Measurements from ENCODE around the gene SNAI3. TPM values are rescaled to one million over a fixed set of nuclear protein-coding genes. Genes with fewer than 3 reads are reported as not detected.

Gene SNAI3
- total and polyA plus RNA-seq, 10 donors, result 4.8 to 7.8 (median 6.4) TPM

- 88 to 91% (median 90%) methylated on average over 44 to 57 of the region's 57 CpGs for WGBS, 5 donors
- Histone ChIP-seq H3K4me3 (no peak overlapping the region), H3K27me3 (replicated peaks in 1 of 7) (no peaks in the 10 kb centered on the region), H3K9me3 (no peaks in the 10 kb centered on the region), H3K4me1 (peaks cover 0 to 5% (median 0%) of the 10 kb centered on the region in 6 donors), H3K36me3 (peaks cover under 1 to 79% (median 72%) of the 10 kb centered on the region in 6 donors), H3K27ac (no peak overlapping the region)
- intact Hi-C loops (cut with DNase I; ENCODE audit: low total_unique reads), result no loop called here
- TF ChIP-seq, protein P1, sequence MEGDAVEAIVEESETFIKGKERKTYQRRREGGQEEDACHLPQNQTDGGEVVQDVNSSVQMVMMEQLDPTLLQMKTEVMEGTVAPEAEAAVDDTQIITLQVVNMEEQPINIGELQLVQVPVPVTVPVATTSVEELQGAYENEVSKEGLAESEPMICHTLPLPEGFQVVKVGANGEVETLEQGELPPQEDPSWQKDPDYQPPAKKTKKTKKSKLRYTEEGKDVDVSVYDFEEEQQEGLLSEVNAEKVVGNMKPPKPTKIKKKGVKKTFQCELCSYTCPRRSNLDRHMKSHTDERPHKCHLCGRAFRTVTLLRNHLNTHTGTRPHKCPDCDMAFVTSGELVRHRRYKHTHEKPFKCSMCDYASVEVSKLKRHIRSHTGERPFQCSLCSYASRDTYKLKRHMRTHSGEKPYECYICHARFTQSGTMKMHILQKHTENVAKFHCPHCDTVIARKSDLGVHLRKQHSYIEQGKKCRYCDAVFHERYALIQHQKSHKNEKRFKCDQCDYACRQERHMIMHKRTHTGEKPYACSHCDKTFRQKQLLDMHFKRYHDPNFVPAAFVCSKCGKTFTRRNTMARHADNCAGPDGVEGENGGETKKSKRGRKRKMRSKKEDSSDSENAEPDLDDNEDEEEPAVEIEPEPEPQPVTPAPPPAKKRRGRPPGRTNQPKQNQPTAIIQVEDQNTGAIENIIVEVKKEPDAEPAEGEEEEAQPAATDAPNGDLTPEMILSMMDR (IDR thresholded peaks at IDR 0.05 in 8 of 11, conservative IDR thresholded peaks at IDR 0.05 in 3 of 11), result no peak
- no peak for TF ChIP-seq POLR2AphosphoS5 (IDR thresholded peaks at IDR 0.05)
- no peak for TF ChIP-seq POLR2A (IDR thresholded peaks at IDR 0.05)
- DNase-seq, result no peak
Measured at GRCh38 chr16:88715312-88716190, 29.2 kb upstream of the SNAI3 start.

DNA sequence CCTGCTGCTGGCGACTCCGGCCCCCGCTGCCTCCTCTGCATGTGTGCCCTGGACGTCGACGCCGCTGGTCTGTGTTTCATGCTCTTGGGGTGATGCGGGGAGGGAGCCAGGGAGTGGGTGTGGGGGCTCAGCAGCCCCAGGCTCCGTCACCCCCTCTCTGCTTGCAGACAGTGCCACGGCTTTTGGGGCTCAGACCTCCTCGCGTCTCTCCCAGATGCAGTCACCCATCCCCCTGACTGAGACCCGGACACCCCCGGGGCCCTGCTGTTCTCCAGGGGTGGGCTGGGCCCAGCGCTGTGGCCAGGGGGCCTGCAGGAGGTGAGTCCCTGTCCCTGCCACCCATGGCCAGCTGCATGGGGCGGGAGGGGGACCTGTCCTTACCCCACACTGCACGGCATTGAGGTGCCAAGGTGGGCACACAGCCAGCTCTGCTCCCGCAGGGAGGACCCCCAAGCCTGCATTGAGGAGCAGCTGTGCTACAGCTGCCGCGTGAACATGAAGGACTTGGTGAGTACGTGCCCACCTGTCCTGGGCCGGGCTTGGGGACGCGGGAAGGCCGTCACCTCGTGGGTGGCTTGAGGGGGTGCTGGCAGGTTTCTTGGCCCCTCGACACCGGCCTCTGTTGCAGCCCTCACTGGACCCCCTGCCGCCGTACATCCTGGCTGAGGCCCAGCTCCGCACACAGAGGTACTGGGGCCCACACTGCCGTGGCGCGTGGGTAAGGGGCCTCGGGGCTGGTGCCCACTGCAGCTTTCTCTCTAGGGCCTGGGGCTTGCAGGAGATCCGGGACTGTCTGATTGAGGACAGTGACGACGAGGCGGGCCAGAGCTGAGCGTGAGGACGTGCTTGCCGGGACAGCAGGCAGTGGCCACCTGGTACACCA is 28.4 kb upstream of the SNAI3 start:
- Histone ChIP-seq H3K27ac (no peak overlapping the region), H3K4me3 (no peak overlapping the region), H3K4me1 (peaks cover 0 to 5% (median 0%) of the 10 kb centered on the region in 6 donors), H3K36me3 (peaks cover 0 to 77% (median 63%) of the 10 kb centered on the region in 6 donors), H3K27me3 (replicated peaks in 1 of 7) (no peaks in the 10 kb centered on the region), H3K9me3 (no peaks in the 10 kb centered on the region)
- intact Hi-C loops (cut with DNase I; ENCODE audit: low total_unique reads), result no loop called here
- 90 to 94% (median 92%) methylated on average over 24 to 42 of the region's 42 CpGs for WGBS, 5 donors
- DNase-seq, result no peak
- peak in 1 of 3 donors; percentile 59 for TF ChIP-seq POLR2AphosphoS5 (IDR thresholded peaks at IDR 0.05)
- TF ChIP-seq, protein P1 (IDR thresholded peaks at IDR 0.05 in 8 of 11, conservative IDR thresholded peaks at IDR 0.05 in 3 of 11), result no peak

DNA sequence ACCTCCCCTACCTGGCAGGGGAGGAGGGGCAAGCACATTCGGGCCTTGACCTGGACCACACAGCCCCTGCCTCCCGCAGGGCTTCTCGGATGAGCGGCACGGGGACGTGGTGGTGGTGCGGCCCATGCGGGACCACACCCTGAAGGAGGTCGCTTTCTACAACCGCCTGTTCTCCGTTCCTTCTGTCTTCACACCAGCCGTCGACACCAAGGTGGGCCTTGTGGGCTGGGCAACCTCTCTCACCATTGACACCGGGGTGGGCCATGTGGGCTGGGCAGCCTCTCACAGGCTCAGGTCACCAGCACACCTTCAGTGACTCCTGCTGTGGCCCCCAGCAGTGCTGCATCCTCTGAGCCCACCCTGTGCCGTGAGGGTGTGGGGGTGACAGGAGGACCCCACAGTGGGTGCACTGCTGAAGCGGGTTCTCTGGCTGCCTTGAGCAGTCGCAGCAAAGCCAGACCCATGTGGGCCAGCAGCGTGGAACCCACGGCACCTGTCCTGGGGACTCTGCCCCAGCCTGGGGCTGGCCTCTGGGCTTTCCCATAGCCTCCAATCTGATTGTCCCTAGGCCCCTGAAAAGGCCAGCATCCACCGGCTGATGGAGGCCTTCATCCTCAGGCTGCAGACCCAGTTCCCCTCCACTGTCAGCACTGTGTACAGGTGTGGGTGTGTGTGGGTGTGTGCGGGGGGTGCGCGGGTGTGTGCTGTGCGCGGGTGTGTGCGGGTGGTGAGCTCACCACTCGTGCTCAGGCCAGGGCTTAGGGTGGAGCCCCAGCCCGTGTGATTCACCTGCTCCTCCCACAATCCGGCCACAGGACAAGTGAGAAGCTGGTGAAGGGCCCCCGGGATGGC is 27.5 kb upstream of the SNAI3 start:
- Histone ChIP-seq H3K27ac (no peak overlapping the region), H3K36me3 (peaks cover 0 to 73% (median 55%) of the 10 kb centered on the region in 6 donors), H3K4me3 (no peak overlapping the region), H3K27me3 (replicated peaks in 1 of 7) (no peaks in the 10 kb centered on the region), H3K9me3 (no peaks in the 10 kb centered on the region), H3K4me1 (peaks cover 0 to 8% (median 0%) of the 10 kb centered on the region in 6 donors)
- DNase-seq, result no peak
- intact Hi-C loops (cut with DNase I; ENCODE audit: low total_unique reads), result no loop called here
- no peak for TF ChIP-seq POLR2A (IDR thresholded peaks at IDR 0.05)
- peak in 2 of 3 donors; percentile 22 to 57 for TF ChIP-seq POLR2AphosphoS5 (IDR thresholded peaks at IDR 0.05)
- 86 to 99% (median 89%) methylated on average over 10 to 30 of the region's 30 CpGs for WGBS, 5 donors

- peaks cover 0 to 65% (median 47%) of the 10 kb centered on the region in 6 donors for H3K36me3 ChIP-seq
- no peak overlapping the region for H3K27ac ChIP-seq
- no peak for TF ChIP-seq POLR2A (IDR thresholded peaks at IDR 0.05)
- DNase-seq, result no peak
- no peaks in the 10 kb centered on the region for H3K9me3 ChIP-seq
- WGBS, 5 donors, result 87 to 100% (median 93%) methylated on average over 5 to 15 of the region's 15 CpGs; no CpG with 5 or more reads in 1 of the 5 donors
- peaks cover 0 to 16% (median 3%) of the 10 kb centered on the region in 6 donors for H3K4me1 ChIP-seq
- intact Hi-C loops (cut with DNase I; ENCODE audit: low total_unique reads), result no loop called here
- H3K4me3 ChIP-seq, result no peak overlapping the region
- H3K27me3 ChIP-seq (replicated peaks in 1 of 7), result no peaks in the 10 kb centered on the region
Measured at GRCh38 chr16:88713054-88713453, 26.7 kb upstream of the SNAI3 start.

All from spleen (tissue), 11 donors.